Measurements from ENCODE around the gene PCNT.

PCNT gene

GRCh38 chr21:46323710-46324389 is at the start of gene PCNT, which contains the start of gene C21orf58:
Gene PCNT, plus strand, starts transcription at chr21:46324156. Its CDS starts 73 bp downstream, at chr21:46324229.
Gene C21orf58, minus strand, starts transcription at chr21:46323870. Its CDS starts 1,132 bp downstream, at chr21:46322738.
- DNase-seq, result peak; percentile 100

- no peak for DNase-seq
Measured at GRCh38 chr21:46274797-46275390, 49.1 kb upstream of the PCNT start.

- DNase-seq, result no peak
Measured at GRCh38 chr21:46284077-46284644, 39.8 kb upstream of the PCNT start.

- DNase-seq, result no peak
Measured at GRCh38 chr21:46284733-46285132, 39.2 kb upstream of the PCNT start.

- DNase-seq, result no peak
Measured at GRCh38 chr21:46285206-46285661, 38.7 kb upstream of the PCNT start, which contains the start of gene MCM3AP. Gene MCM3AP, minus strand, starts transcription at chr21:46285611. Its CDS starts 325 bp downstream, at chr21:46285286.

GRCh38 chr21:46285761-46286647 is 38.0 kb upstream of the PCNT start, which contains the start of gene YBEY:
Gene YBEY, plus strand, starts transcription at chr21:46286342. Its CDS starts 572 bp downstream, at chr21:46286914.
- peak; percentile 97 for DNase-seq

- peak; percentile 86 for DNase-seq
Measured at GRCh38 chr21:46286648-46287002, 37.3 kb upstream of the PCNT start.

GRCh38 chr21:46287541-46287940 is 36.4 kb upstream of the PCNT start:
- no peak for DNase-seq

- DNase-seq, result no peak
Measured at GRCh38 chr21:46289655-46290179, 34.2 kb upstream of the PCNT start.

- DNase-seq, result no peak
Measured at GRCh38 chr21:46291561-46291960, 32.4 kb upstream of the PCNT start.

GRCh38 chr21:46294647-46295176 is 29.2 kb upstream of the PCNT start:
- peak; percentile 94 for DNase-seq

- DNase-seq, result no peak
Measured at GRCh38 chr21:46295177-46295770, 28.7 kb upstream of the PCNT start.

GRCh38 chr21:46295996-46296752 is 27.8 kb upstream of the PCNT start:
- DNase-seq, result no peak

GRCh38 chr21:46297338-46298271 is 26.4 kb upstream of the PCNT start:
- DNase-seq, result no peak

GRCh38 chr21:46299167-46299566 is 24.8 kb upstream of the PCNT start:
- DNase-seq, result no peak

GRCh38 chr21:46301759-46302158 is 22.2 kb upstream of the PCNT start:
- DNase-seq, result no peak

- no peak for DNase-seq
Measured at GRCh38 chr21:46304437-46304836, 19.5 kb upstream of the PCNT start.

- DNase-seq, result no peak
Measured at GRCh38 chr21:46304955-46305354, 19.0 kb upstream of the PCNT start.

- DNase-seq, result peak; percentile 71
Measured at GRCh38 chr21:46307625-46308024, 16.3 kb upstream of the PCNT start.

GRCh38 chr21:46308431-46308830 is 15.5 kb upstream of the PCNT start:
- no peak for DNase-seq
